ENCODE measurements around the gene MRPL30.

DNA sequence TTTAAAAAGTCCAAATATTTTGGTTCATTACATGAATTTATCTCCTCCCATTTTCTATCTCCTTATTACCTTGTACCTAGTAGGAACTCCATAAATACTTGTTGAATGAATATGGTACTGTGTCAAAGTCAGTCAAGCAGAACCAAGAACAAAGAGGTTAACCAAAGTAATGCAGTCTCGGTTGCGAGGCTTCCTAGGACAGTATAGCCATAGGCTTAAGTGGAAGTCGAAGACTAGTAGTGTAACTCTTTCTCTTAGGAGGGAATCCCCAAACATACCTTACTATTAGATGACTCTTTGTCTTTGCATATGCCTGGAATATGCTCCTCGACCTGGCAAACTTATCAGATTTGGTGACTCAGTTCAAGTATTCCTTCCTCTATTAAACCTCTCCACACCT is 21.4 kb upstream of the MRPL30 start:
- TF ChIP-seq, protein P1, sequence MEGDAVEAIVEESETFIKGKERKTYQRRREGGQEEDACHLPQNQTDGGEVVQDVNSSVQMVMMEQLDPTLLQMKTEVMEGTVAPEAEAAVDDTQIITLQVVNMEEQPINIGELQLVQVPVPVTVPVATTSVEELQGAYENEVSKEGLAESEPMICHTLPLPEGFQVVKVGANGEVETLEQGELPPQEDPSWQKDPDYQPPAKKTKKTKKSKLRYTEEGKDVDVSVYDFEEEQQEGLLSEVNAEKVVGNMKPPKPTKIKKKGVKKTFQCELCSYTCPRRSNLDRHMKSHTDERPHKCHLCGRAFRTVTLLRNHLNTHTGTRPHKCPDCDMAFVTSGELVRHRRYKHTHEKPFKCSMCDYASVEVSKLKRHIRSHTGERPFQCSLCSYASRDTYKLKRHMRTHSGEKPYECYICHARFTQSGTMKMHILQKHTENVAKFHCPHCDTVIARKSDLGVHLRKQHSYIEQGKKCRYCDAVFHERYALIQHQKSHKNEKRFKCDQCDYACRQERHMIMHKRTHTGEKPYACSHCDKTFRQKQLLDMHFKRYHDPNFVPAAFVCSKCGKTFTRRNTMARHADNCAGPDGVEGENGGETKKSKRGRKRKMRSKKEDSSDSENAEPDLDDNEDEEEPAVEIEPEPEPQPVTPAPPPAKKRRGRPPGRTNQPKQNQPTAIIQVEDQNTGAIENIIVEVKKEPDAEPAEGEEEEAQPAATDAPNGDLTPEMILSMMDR (IDR thresholded peaks at IDR 0.05; ENCODE audit: low read depth, low read length) = no peak
- TF ChIP-seq EZH2phosphoT487 (IDR thresholded peaks at IDR 0.05; ENCODE audit: low read depth) = no peak
